Middle frontal gyrus (tissue), 1 donor: Measurements from ENCODE around the gene OST4.

Experiments
- DNase-seq: peaks from one replicate; pipeline ENCODE4 v3.0.0-alpha.2; 2015; ENCODE audit warnings: low spot score; ENCODE audit errors: extremely low spot score

OST4 gene

DNA sequence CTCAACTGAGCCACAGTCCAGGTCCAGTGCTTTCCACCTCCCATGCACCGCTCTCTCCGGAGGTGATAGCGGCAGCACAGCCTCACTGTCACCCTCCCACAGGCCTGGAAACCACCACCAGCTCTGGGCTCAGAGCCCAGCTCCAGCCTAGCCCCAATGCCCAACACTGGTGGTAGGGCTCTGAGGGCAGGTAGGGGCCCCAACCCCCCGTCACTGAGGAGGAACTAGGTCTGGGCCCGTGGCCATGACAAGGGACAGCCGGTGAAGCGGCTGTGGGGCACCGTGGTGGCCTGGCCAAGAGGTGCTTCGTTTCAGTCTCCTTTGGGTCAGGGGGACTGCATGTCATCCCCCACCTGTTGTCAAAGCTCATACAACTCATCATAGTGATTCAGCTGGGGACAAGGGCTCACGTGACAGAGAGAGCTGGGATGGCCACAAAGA, 44.2 kb downstream of the OST4 start:
- no peak for DNase-seq

DNA sequence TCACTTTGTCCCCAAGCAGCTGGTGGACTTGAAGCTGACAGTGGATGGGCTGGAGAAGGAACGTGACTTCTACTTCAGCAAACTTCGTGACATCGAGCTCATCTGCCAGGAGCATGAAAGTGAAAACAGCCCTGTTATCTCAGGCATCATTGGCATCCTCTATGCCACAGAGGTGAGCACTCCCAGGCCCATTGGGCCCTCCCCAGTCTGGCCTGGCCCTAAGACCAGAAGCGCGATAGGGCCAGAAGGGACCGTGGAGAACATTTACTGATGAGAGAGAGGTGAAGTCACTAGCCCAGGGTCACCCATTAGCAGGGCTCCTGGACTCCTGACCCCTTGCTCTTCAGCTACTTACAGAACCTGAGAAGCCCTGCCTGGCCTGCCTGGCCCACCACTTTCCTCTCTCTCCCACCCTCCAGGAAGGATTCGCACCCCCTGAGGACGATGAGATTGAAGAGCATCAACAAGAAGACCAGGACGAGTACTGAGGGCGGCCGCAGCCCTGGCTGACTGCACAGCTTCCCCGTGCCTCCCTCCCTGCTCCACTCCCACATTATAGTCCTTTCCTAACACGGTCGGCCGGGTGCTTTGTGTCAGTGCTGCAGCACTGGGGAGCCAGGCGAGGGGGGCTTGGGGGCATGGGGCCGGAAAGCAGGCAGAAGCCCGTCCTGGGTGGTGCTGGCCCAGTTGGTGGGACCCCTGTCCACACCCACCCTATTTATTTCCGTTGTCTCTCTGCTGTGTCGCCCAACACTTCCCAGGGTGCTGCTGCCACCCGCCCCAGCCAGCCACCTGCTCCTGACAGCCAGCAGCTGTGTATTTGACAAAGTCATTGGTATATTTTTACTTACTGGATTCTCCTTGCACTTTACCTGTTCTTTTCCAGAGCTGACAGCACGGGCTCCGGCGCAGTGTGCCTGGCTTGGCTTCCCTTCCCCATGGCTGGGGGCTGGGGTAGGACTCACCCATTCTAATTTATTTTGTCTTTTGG, 45.3 kb downstream of the OST4 start:
- no peak for DNase-seq

DNA sequence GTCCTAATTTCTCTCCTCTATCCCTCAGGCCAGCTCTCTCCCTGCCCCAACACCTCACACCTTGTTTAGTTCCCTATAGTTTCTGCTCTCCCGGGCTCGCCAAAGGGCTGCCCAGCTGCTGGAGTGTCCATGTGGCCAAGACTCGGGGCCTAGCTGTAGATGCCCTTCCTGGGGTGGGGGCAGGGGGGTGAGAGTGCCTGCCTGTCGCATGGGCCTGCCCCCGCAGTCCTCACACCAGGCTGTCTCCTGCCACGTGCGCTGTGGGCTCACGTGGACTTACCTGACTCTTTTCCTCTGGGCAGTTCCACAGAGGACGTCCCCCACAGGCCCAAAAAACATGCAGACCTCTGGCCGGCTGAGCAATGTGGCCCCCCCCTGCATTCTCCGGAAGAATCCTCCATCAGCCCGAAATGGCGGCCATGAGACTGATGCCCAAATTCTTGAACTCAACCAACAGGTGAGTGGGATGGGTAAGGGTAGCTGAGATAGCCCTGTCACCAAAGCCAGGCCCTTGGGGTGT, 46.1 kb downstream of the OST4 start:
- no peak for DNase-seq

GRCh38 chr2:27024812-27025211, 46.6 kb downstream of the OST4 start:
- no peak for DNase-seq

GRCh38 chr2:27024188-27024587, 47.3 kb downstream of the OST4 start:
- no peak for DNase-seq

GRCh38 chr2:27023740-27024139, 47.7 kb downstream of the OST4 start:
- DNase-seq, result no peak

DNA sequence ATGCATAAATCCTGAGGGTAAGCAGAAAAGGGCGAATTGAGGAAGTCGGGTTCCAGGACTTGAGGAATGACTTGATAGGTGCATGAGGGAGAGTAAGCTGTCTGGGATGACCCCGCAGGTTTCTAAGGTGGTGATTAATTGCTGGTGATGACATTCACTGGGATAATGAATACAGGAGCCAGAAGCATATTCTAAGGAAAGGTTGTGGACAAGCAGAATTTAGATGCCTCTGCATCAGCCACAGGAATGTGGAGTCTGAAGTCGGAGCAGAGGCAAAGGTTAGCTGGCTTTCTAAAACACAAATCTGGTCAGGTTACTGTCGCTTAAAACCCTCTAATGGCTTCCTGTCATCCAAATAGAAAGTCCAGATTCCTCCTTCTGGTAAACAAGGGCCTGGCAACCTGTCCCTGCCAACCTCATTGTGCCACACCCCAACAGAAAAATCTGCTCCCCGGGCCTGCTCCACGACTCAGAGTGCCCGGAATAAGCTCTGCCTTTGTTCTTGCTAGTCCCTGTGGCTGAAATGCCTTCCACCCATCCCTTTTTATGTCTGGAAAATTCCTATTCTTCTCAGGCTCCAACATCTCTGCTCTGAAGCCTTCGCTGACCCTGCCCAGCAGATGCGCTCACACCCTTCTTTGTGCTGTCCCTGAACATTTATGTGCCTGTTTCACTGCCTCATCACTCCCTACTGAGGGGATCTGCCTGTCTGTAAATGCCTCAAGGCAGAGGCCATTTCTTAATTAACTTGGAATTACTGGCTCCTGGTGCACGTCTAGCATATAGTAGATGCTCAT, 50.0 kb downstream of the OST4 start:
- no peak for DNase-seq
